ENCODE results near the gene IRAK1. TPM values are rescaled to one million over a fixed set of nuclear protein-coding genes. Genes with fewer than 3 reads are reported as not detected.

IRAK1 gene
- total and polyA plus RNA-seq, 10 of the 15 experiments (the other 5 are each of a cell fraction or from before 2014, with no cell fraction given) = 4.2 to 136 (median 39.5) TPM

DNA sequence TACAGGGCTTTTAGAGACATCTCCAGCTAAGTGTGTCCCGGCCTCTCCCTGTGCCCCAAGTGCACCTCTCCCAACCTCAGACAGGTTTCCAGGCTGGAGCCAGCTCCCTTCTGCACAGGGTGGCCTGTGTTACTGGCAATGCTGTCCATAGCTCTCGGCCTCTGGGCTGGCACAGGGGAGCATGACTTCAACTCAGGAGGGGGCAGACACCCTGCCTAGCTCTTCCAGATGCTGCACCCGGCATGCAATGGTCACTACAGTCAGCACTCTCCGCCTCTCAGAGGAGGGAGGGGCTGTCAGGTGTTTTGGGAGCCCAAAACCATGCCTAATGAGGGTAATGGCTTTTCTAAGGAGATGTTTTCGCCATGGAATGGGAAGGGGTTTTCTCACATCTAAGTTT lies 2.4 kb upstream of the IRAK1 start:
- FAIRE-seq = no peak
- DNase-seq (ENCODE audit: low read depth, low spot score) = no peak
- CTCF ChIA-PET = no interaction called here
- POLR2A ChIA-PET = interaction anchor here (0.5 kb wide), 1 partner anchor 19 kb away, joined by 3 read pairs; no protein-coding TSS in a partner anchor
- no peak for ATAC-seq
- in situ Hi-C loops (cut with MboI) = no loop called here
- no peak overlapping the region for H3K4me3 ChIP-seq
- 52% methylated on average over 5 of the region's 5 CpGs for WGBS (ENCODE audit: insufficient coverage, insufficient replicate concordance, low lambda C conversion rate, missing lambda C conversion rate)
- no peaks in the 10 kb centered on the region for H4K20me1 ChIP-seq (ENCODE audit: control insufficient read depth, insufficient read depth)
- H2AFZ ChIP-seq (ENCODE audit: control insufficient read depth, low read depth, low read length) = no peak overlapping the region
- peaks cover 31% of the 10 kb centered on the region for H3K79me2 ChIP-seq (ENCODE audit: control insufficient read depth, insufficient read depth, low read length)
- no TSS peak for BruUV-seq (replicated peaks)
- H3K9ac ChIP-seq (ENCODE audit: control insufficient read depth, insufficient read depth, low read length) = no peak overlapping the region
- H3K27me3 ChIP-seq (replicated peaks in 1 of 2; ENCODE audit: control insufficient read depth in 2 of 2, insufficient read depth in 2 of 2, low read length in 1 of 2) = no peaks in the 10 kb centered on the region; a peak in 1 of 4 replicates
- TF ChIP-seq EP300 (IDR thresholded peaks at IDR 0.05; ENCODE audit: borderline replicate concordance in 1 of 2, control insufficient read depth in 1 of 2, low read depth in 2 of 2, low read length in 2 of 2) = no peak
- TF ChIP-seq FOS (IDR thresholded peaks at IDR 0.05; ENCODE audit: borderline replicate concordance, extremely low read depth, insufficient read length) = no peak
- TF ChIP-seq MYB (IDR thresholded peaks at IDR 0.05; ENCODE audit: borderline replicate concordance, low read depth, low read length) = no peak
- TF ChIP-seq, protein P1, sequence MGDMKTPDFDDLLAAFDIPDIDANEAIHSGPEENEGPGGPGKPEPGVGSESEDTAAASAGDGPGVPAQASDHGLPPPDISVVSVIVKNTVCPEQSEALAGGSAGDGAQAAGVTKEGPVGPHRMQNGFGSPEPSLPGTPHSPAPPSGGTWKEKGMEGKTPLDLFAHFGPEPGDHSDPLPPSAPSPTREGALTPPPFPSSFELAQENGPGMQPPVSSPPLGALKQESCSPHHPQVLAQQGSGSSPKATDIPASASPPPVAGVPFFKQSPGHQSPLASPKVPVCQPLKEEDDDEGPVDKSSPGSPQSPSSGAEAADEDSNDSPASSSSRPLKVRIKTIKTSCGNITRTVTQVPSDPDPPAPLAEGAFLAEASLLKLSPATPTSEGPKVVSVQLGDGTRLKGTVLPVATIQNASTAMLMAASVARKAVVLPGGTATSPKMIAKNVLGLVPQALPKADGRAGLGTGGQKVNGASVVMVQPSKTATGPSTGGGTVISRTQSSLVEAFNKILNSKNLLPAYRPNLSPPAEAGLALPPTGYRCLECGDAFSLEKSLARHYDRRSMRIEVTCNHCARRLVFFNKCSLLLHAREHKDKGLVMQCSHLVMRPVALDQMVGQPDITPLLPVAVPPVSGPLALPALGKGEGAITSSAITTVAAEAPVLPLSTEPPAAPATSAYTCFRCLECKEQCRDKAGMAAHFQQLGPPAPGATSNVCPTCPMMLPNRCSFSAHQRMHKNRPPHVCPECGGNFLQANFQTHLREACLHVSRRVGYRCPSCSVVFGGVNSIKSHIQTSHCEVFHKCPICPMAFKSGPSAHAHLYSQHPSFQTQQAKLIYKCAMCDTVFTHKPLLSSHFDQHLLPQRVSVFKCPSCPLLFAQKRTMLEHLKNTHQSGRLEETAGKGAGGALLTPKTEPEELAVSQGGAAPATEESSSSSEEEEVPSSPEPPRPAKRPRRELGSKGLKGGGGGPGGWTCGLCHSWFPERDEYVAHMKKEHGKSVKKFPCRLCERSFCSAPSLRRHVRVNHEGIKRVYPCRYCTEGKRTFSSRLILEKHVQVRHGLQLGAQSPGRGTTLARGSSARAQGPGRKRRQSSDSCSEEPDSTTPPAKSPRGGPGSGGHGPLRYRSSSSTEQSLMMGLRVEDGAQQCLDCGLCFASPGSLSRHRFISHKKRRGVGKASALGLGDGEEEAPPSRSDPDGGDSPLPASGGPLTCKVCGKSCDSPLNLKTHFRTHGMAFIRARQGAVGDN (IDR thresholded peaks at IDR 0.05) = no peak
- no peak for TF ChIP-seq POU2F2 (IDR thresholded peaks at IDR 0.05; ENCODE audit: borderline replicate concordance, low read depth, low read length)
- H3K27ac ChIP-seq (ENCODE audit: control insufficient read depth, insufficient read depth) = no peak overlapping the region
- SMC1A ChIA-PET (ENCODE audit: uncharacterized antibody, unreplicated experiment) = interaction anchor here (1.2 kb wide), 1 partner anchor 73 kb away, joined by 3 read pairs; no protein-coding TSS in a partner anchor
- H3K4me2 ChIP-seq (ENCODE audit: control insufficient read depth, insufficient read depth) = no peak overlapping the region
- H3K9me3 ChIP-seq (replicated peaks; ENCODE audit: control insufficient read depth, insufficient read depth, low read length) = no peaks in the 10 kb centered on the region
- RAD21 ChIA-PET (ENCODE audit: unreplicated experiment) = no interaction called here
- no peaks in the 10 kb centered on the region; a peak in 2 of 4 replicates for H3K36me3 ChIP-seq (ENCODE audit: control insufficient read depth in 2 of 2, insufficient read depth in 2 of 2, low read length in 1 of 2)
- peaks cover 9% of the 10 kb centered on the region for H3K4me1 ChIP-seq (ENCODE audit: control insufficient read depth, insufficient read depth, low read length)
- intact Hi-C loops (cut with micrococcal nuclease; ENCODE audit: unreplicated experiment) = no loop called here
